ENCODE data around the gene HPS4.

- TF ChIP-seq CTCF (IDR thresholded peaks at IDR 0.05): no peak
- TF ChIP-seq ZFX (IDR thresholded peaks at IDR 0.05; ENCODE audit: borderline replicate concordance): no peak
Observed at GRCh38 chr22:26485806-26486390, 2.3 kb upstream of the HPS4 start.
